ENCODE results near the gene MGAT3.
A peak's percentile ranks its signal among the peaks of the same experiment; 100 is the strongest.

Gene MGAT3

GRCh38 chr22:39522567-39523300 is 65.9 kb downstream of the MGAT3 start:
- H3K4me2 ChIP-seq: peak overlapping the region; percentile 84 to 100 (median 99)
- no peak for TF ChIP-seq Cebpa-rat (IDR thresholded peaks at IDR 0.05)
- peaks cover 68 to 87% (median 73%) of the 10 kb centered on the region in 11 experiments for H4K20me1 ChIP-seq
- peaks cover 60 to 75% (median 67%) of the 10 kb centered on the region in 10 experiments for H3K4me1 ChIP-seq
- H3K9me3 ChIP-seq (replicated peaks in 1 of 11): 0 out of 22 replicates have a peak, but pooled peaks cover 0 to 6% (median 0%) of the 10 kb centered on the region in 11 experiments
- H3K27ac ChIP-seq: peak overlapping the region in 10 of 11 experiments; percentile 31 to 100 (median 98); a peak in 17 of 22 replicates
- peak overlapping the region; percentile 80 to 100 (median 98) for H3K4me3 ChIP-seq
- H3K36me3 ChIP-seq: peaks cover 37 to 66% (median 56%) of the 10 kb centered on the region in 11 experiments
- peak overlapping the region; percentile 94 to 100 (median 99) for H3K9ac ChIP-seq
- no peaks in the 10 kb centered on the region for H3K27me3 ChIP-seq

GRCh38 chr22:39524089-39524752 is 67.4 kb downstream of the MGAT3 start:
- peak overlapping the region in 9 of 10 experiments; percentile 80 to 100 (median 98); a peak in 15 of 20 replicates for H3K4me3 ChIP-seq
- peak overlapping the region in 9 of 11 experiments; percentile 94 to 100 (median 99); a peak in 13 of 22 replicates for H3K9ac ChIP-seq
- H3K9me3 ChIP-seq (replicated peaks in 1 of 11): 0 out of 22 replicates have a peak, but pooled peaks cover 0 to 6% (median 0%) of the 10 kb centered on the region in 11 experiments
- H3K36me3 ChIP-seq: peaks cover 37 to 75% (median 59%) of the 10 kb centered on the region in 11 experiments
- H4K20me1 ChIP-seq: peaks cover 79 to 88% (median 88%) of the 10 kb centered on the region in 11 experiments
- H3K4me2 ChIP-seq: peak overlapping the region; percentile 84 to 100 (median 99)
- TF ChIP-seq Cebpa-rat (IDR thresholded peaks at IDR 0.05): no peak
- no peaks in the 10 kb centered on the region for H3K27me3 ChIP-seq
- H3K4me1 ChIP-seq: peaks cover 59 to 74% (median 67%) of the 10 kb centered on the region in 10 experiments
- peak overlapping the region in 1 of 11 experiments; percentile 100; a peak in 2 of 22 replicates for H3K27ac ChIP-seq

GRCh38 chr22:39524753-39525657 is 68.2 kb downstream of the MGAT3 start:
- TF ChIP-seq Cebpa-rat (IDR thresholded peaks at IDR 0.05): no peak
- H3K9me3 ChIP-seq (replicated peaks in 1 of 11): 0 out of 22 replicates have a peak, but pooled peaks cover 0 to 6% (median 0%) of the 10 kb centered on the region in 11 experiments
- H3K27me3 ChIP-seq: no peaks in the 10 kb centered on the region
- H3K27ac ChIP-seq: peak overlapping the region in 2 of 11 experiments; percentile 1 to 100; a peak in 1 of 22 replicates
- peaks cover 67 to 82% (median 75%) of the 10 kb centered on the region in 10 experiments for H3K4me1 ChIP-seq
- peaks cover 79 to 96% (median 95%) of the 10 kb centered on the region in 11 experiments for H4K20me1 ChIP-seq
- H3K36me3 ChIP-seq: peaks cover 44 to 83% (median 66%) of the 10 kb centered on the region in 11 experiments
- H3K4me3 ChIP-seq: peak overlapping the region in 4 of 10 experiments; percentile 18 to 98 (median 88); a peak in 5 of 20 replicates
- H3K9ac ChIP-seq: peak overlapping the region in 7 of 11 experiments; percentile 26 to 100 (median 99); a peak in 10 of 22 replicates
- H3K4me2 ChIP-seq: peak overlapping the region; percentile 84 to 100 (median 99)

- H3K27me3 ChIP-seq: no peaks in the 10 kb centered on the region
- H3K9ac ChIP-seq: peak overlapping the region in 4 of 11 experiments; percentile 16 to 100 (median 18); a peak in 3 of 22 replicates
- H3K4me3 ChIP-seq: 0 out of 20 replicates have a peak overlapping the region, but pooled peaks of 1 of the 10 experiments have one; percentile 18
- H3K36me3 ChIP-seq: peaks cover 48 to 88% (median 71%) of the 10 kb centered on the region in 11 experiments
- H3K4me1 ChIP-seq: peaks cover 73 to 88% (median 81%) of the 10 kb centered on the region in 10 experiments
- TF ChIP-seq Cebpa-rat (IDR thresholded peaks at IDR 0.05): no peak
- H3K9me3 ChIP-seq (replicated peaks in 1 of 11): 0 out of 22 replicates have a peak, but pooled peaks cover 0 to 6% (median 0%) of the 10 kb centered on the region in 11 experiments
- peaks cover 77 to 100% (median 99%) of the 10 kb centered on the region in 11 experiments for H4K20me1 ChIP-seq
- 0 out of 22 replicates have a peak overlapping the region, but pooled peaks of 1 of the 11 experiments have one; percentile 1 for H3K27ac ChIP-seq
- peak overlapping the region in 10 of 11 experiments; percentile 95 to 100 (median 99); a peak in 18 of 22 replicates for H3K4me2 ChIP-seq
Observed at GRCh38 chr22:39525658-39525975, 68.8 kb downstream of the MGAT3 start.

GRCh38 chr22:39526736-39527171 is 69.9 kb downstream of the MGAT3 start:
- Histone ChIP-seq H3K4me2 (peak overlapping the region; percentile 95 to 100 (median 99)), H3K27me3 (no peaks in the 10 kb centered on the region), H3K9me3 (replicated peaks in 1 of 11) (0 out of 22 replicates have a peak, but pooled peaks cover 0 to under 1% (median 0%) of the 10 kb centered on the region in 11 experiments), H3K9ac (peak overlapping the region in 2 of 11 experiments; percentile 15 to 77; a peak in 3 of 22 replicates), H3K36me3 (peaks cover 45 to 86% (median 68%) of the 10 kb centered on the region in 11 experiments), H3K4me1 (peaks cover 85 to 97% (median 92%) of the 10 kb centered on the region in 10 experiments), H3K27ac (peak overlapping the region in 7 of 11 experiments; percentile 5 to 77 (median 24); a peak in 11 of 22 replicates), H3K4me3 (no peak overlapping the region), H4K20me1 (peaks cover 66 to 100% (median 98%) of the 10 kb centered on the region in 11 experiments)
- TF ChIP-seq Cebpa-rat (IDR thresholded peaks at IDR 0.05): no peak

GRCh38 chr22:39527481-39527961 is 70.7 kb downstream of the MGAT3 start:
- peak overlapping the region in 7 of 11 experiments; percentile 55 to 77 (median 66); a peak in 14 of 22 replicates for H3K27ac ChIP-seq
- peak overlapping the region; percentile 95 to 100 (median 99) for H3K4me2 ChIP-seq
- peaks cover 86 to 96% (median 92%) of the 10 kb centered on the region in 10 experiments for H3K4me1 ChIP-seq
- H4K20me1 ChIP-seq: peaks cover 58 to 96% (median 91%) of the 10 kb centered on the region in 11 experiments
- H3K4me3 ChIP-seq: peak overlapping the region in 7 of 10 experiments; percentile 10 to 95 (median 62); a peak in 9 of 20 replicates
- H3K36me3 ChIP-seq: peaks cover 37 to 79% (median 60%) of the 10 kb centered on the region in 11 experiments
- H3K9ac ChIP-seq: peak overlapping the region in 10 of 11 experiments; percentile 59 to 95 (median 69); a peak in 18 of 22 replicates
- H3K9me3 ChIP-seq (replicated peaks in 1 of 11): no peaks in the 10 kb centered on the region
- TF ChIP-seq Cebpa-rat (IDR thresholded peaks at IDR 0.05): no peak
- H3K27me3 ChIP-seq: no peaks in the 10 kb centered on the region

GRCh38 chr22:39528080-39528661 is 71.4 kb downstream of the MGAT3 start:
- Histone ChIP-seq H3K9ac (peak overlapping the region; percentile 59 to 95 (median 69); a peak in 21 of 22 replicates), H3K4me1 (peaks cover 84 to 93% (median 89%) of the 10 kb centered on the region in 10 experiments), H4K20me1 (peaks cover 52 to 89% (median 85%) of the 10 kb centered on the region in 11 experiments), H3K4me3 (peak overlapping the region; percentile 49 to 95 (median 62)), H3K9me3 (replicated peaks in 1 of 11) (no peaks in the 10 kb centered on the region), H3K4me2 (peak overlapping the region; percentile 95 to 100 (median 99)), H3K36me3 (peaks cover 31 to 72% (median 54%) of the 10 kb centered on the region in 11 experiments), H3K27ac (peak overlapping the region in 10 of 11 experiments; percentile 36 to 77 (median 62); a peak in 19 of 22 replicates), H3K27me3 (no peaks in the 10 kb centered on the region)
- TF ChIP-seq Cebpa-rat (IDR thresholded peaks at IDR 0.05): no peak
